Panc1 (cell line): ENCODE results near the gene FOXR2. TPM values are rescaled to one million over a fixed set of nuclear protein-coding genes. Genes with fewer than 3 reads are reported as not detected.

Experiments used
- ATAC-seq: fragments of 200-7000 bp; cut with Tn5 transposase; 2 replicates; pipeline ENCODE4 v1.9.1; 2020; ENCODE audit warnings: mild to moderate bottlenecking, moderate library complexity
- BruUV-seq: library from RNA; stranded (reverse); fragments of 400-500 nt; replicated peaks from 2 replicates; lab custom pipeline; 2021; lab: Mats Ljungman, UMichigan
- CTCF ChIA-PET: fragments of 300-600 bp; sonication (Branson Sonifier 250); formaldehyde crosslinking; loops from one replicate; lab custom pipeline; 2022; ENCODE audit warnings: antibody characterized with exemption; lab: Charles Lee
- POLR2A ChIA-PET: fragments of 300-600 bp; sonication (Branson Sonifier 250); formaldehyde crosslinking; loops from one replicate; lab custom pipeline; 2022; ENCODE audit warnings: antibody characterized with exemption; lab: Charles Lee
- DNase-seq: peaks from one replicate; pipeline ENCODE4 v3.0.0-alpha.2; 2010; ENCODE audit warnings: low read depth, low spot score
- H3K27ac ChIP-seq: 2 replicates; pipeline ENCODE4 v1.5.1; 2011; ENCODE audit warnings: mild to moderate bottlenecking, low read length, inconsistent platforms
- H3K27me3 ChIP-seq: fragments of 200-500 bp; sonication (Bioruptor generic); 2 replicates; pipeline ENCODE4 v1.6.0; 2014; ENCODE audit warnings: low read length, inconsistent platforms; ENCODE audit not compliant: control insufficient read depth, insufficient read depth
- H3K36me3 ChIP-seq: fragments of 200-500 bp; sonication (Bioruptor generic); 2 replicates; pipeline ENCODE4 v1.5.1; 2014; ENCODE audit warnings: inconsistent platforms, mild to moderate bottlenecking, low read length, moderate library complexity; ENCODE audit not compliant: control insufficient read depth, insufficient read depth
- H3K4me1 ChIP-seq: 2 replicates; pipeline ENCODE4 v1.5.1; 2011; ENCODE audit warnings: inconsistent platforms, mild to moderate bottlenecking, low read length, moderate library complexity; ENCODE audit not compliant: control insufficient read depth, insufficient read depth
- H3K4me3 ChIP-seq, 2 experiments: 2 replicates each; pipeline ENCODE4 v1.5.1; 2011 to 2012; ENCODE audit warnings: low read depth in 2 of 2, low read length in 2 of 2, mild to moderate bottlenecking in 2 of 2, inconsistent platforms in 1 of 2, moderate library complexity in 1 of 2
- H3K9me3 ChIP-seq: fragments of 200-500 bp; sonication (Bioruptor generic); 2 replicates; pipeline ENCODE4 v1.5.1; 2014; ENCODE audit warnings: low read depth, mild to moderate bottlenecking, inconsistent platforms, low read length, moderate library complexity; ENCODE audit not compliant: control insufficient read depth, insufficient read depth
- CTCF ChIP-seq: fragments of 450-650 bp; IDR thresholded peaks from 2 replicates; pipeline ENCODE4 v1.5.1; 2017; ENCODE audit warnings: mild to moderate bottlenecking
- POLR2AphosphoS5 ChIP-seq: IDR thresholded peaks from 2 replicates; pipeline ENCODE4 v1.6.1; 2012; ENCODE audit warnings: mild to moderate bottlenecking, low read depth, low read length, moderate library complexity
- REST ChIP-seq, 2 experiments: IDR thresholded peaks; 2 replicates each; pipeline ENCODE4 v1.6.1; 2011 to 2012; ENCODE audit warnings: low read depth in 2 of 2, control low read depth in 1 of 2, low read length in 1 of 2, mild to moderate bottlenecking in 1 of 2, moderate library complexity in 1 of 2; ENCODE audit not compliant: insufficient read depth in 1 of 2
- SIN3A ChIP-seq: IDR thresholded peaks from 2 replicates; pipeline ENCODE4 v1.6.1; 2012; ENCODE audit warnings: low read depth, mild to moderate bottlenecking, low read length, moderate library complexity, borderline replicate concordance; ENCODE audit not compliant: insufficient read depth
- TCF7L2 ChIP-seq: IDR thresholded peaks from 2 replicates; pipeline ENCODE4 v1.6.1; 2011; ENCODE audit warnings: mild to moderate bottlenecking, low read depth, low read length, inconsistent platforms
- in situ Hi-C: cut with HindIII; loops from 2 replicates; pipeline ENCODE4 v1.10.0; 2016; ENCODE audit warnings: low sequenced_read_pairs, low pct_unique_long_range_greater_than_20kb
- intact Hi-C: fragments of 100-400 bp; cut with micrococcal nuclease; formaldehyde crosslinking; loops from one replicate; pipeline ENCODE4 v1.10.0; 2022; ENCODE audit not compliant: unreplicated experiment
- total RNA-seq: library from RNA; stranded (reverse); gene quantifications from one replicate; pipeline ENCODE4 v1.2.1, GENCODE V29; 2021; ENCODE audit not compliant: unreplicated experiment

Gene FOXR2
- total RNA-seq, 1 experiment from 2014 or later: not detected

GRCh38 chrX:55636109-55636508 is 12.9 kb downstream of the FOXR2 start:
- ATAC-seq (no peak), DNase-seq (no peak)
- POLR2A ChIA-PET: no interaction called here
- in situ Hi-C loops: no loop called here
- BruUV-seq: no TSS peak
- Histone ChIP-seq H3K36me3 (no peaks in the 10 kb centered on the region), H3K27me3 (no peaks in the 10 kb centered on the region), H3K9me3 (no peaks in the 10 kb centered on the region), H3K4me1 (no peaks in the 10 kb centered on the region), H3K27ac (no peak overlapping the region), H3K4me3 (no peak overlapping the region)
- intact Hi-C loops: no loop called here
- TF ChIP-seq POLR2AphosphoS5 (no peak), CTCF (no peak), TCF7L2 (no peak), REST (IDR thresholded peaks at IDR 0.05; ENCODE audit: insufficient read depth in 1 of 2, low read depth in 2 of 2, low read length in 1 of 2) (no peak), SIN3A (no peak)
- CTCF ChIA-PET: no interaction called here

- BruUV-seq: no TSS peak
- ChIA-PET CTCF (no interaction called here), POLR2A (no interaction called here)
- H3K4me3 ChIP-seq: no peak overlapping the region
- no peaks in the 10 kb centered on the region for H3K36me3 ChIP-seq
- TF ChIP-seq POLR2AphosphoS5: no peak
- TF ChIP-seq SIN3A: no peak
- no peak for TF ChIP-seq REST (IDR thresholded peaks at IDR 0.05; ENCODE audit: insufficient read depth in 1 of 2, low read depth in 2 of 2, low read length in 1 of 2)
- TF ChIP-seq TCF7L2: no peak
- no peak for TF ChIP-seq CTCF
- DNase-seq (no peak), ATAC-seq (no peak)
- intact Hi-C loops: no loop called here
- H3K27me3 ChIP-seq: no peaks in the 10 kb centered on the region
- no peaks in the 10 kb centered on the region for H3K4me1 ChIP-seq
- in situ Hi-C loops: no loop called here
- H3K27ac ChIP-seq: no peak overlapping the region
- no peaks in the 10 kb centered on the region for H3K9me3 ChIP-seq
Observed at GRCh38 chrX:55638933-55639332, 15.7 kb downstream of the FOXR2 start.
